Measurements from ENCODE around the gene NHERF2. TPM values are rescaled to one million over a fixed set of nuclear protein-coding genes. Genes with fewer than 3 reads are reported as not detected.

The NHERF2 gene
- 100 to 1,000 TPM; 140 to 177 (median 152) TPM for total RNA-seq (2021; fragmentation: NEBNext Ultra II Directional; extraction: Animal tissue kit (Norgen Biotek cat#: 25700))
- long read RNA-seq, transcript SLC9A3R2-208 (6 exons, 1,199 nt), result major isoform, 27 of 40 reads
- long read RNA-seq, partial matches to known transcripts, result 1 of 40 reads
- long read RNA-seq, other reads (novel, unspliced or antisense), result 7 of 40 reads

- peak within 1 kb of the TSS; percentile 72 for H3K27ac Mint-ChIP-seq
- no peak for TF ChIP-seq CTCF (IDR thresholded peaks at IDR 0.05)
- peaks cover 34% of the 10 kb centered on the region for H3K4me1 Mint-ChIP-seq (ENCODE audit: low read depth)
- no peaks in the 10 kb centered on the region for H3K36me3 Mint-ChIP-seq (ENCODE audit: low read depth)
- no peak for DNase-seq
- H3K9me3 Mint-ChIP-seq, result no peaks in the 10 kb centered on the region
- H3K27me3 Mint-ChIP-seq (ENCODE audit: insufficient read depth), result peaks cover 5% of the 10 kb centered on the region
- peak within 1 kb of the TSS; percentile 93 for H3K4me3 Mint-ChIP-seq
Observed at GRCh38 chr16:2026461-2027023, at the start of gene NHERF2. Gene NHERF2, plus strand, starts transcription at chr16:2026902. Its CDS starts 104 bp downstream, at chr16:2027006.

- Mint-ChIP-seq H3K36me3 (ENCODE audit: low read depth) (no peaks in the 10 kb centered on the region), H3K27ac (no peak overlapping the region), H3K4me3 (no peak overlapping the region), H3K9me3 (no peaks in the 10 kb centered on the region), H3K27me3 (ENCODE audit: insufficient read depth) (peaks cover 6% of the 10 kb centered on the region; the same call in 1 of the 2 replicates), H3K4me1 (ENCODE audit: low read depth) (peaks cover 7% of the 10 kb centered on the region)
- no peak for TF ChIP-seq CTCF (IDR thresholded peaks at IDR 0.05)
- no peak for DNase-seq
Observed at GRCh38 chr16:1976951-1977874, 49.5 kb upstream of the NHERF2 start.

- DNase-seq, result no peak
- Mint-ChIP-seq H3K27me3 (ENCODE audit: insufficient read depth) (peaks cover 8% of the 10 kb centered on the region), H3K36me3 (ENCODE audit: low read depth) (no peaks in the 10 kb centered on the region), H3K27ac (no peak overlapping the region), H3K4me3 (no peak overlapping the region), H3K9me3 (no peaks in the 10 kb centered on the region), H3K4me1 (ENCODE audit: low read depth) (peaks cover 4% of the 10 kb centered on the region)
- no peak for TF ChIP-seq CTCF (IDR thresholded peaks at IDR 0.05)
Observed at GRCh38 chr16:1977875-1978268, 48.8 kb upstream of the NHERF2 start.

GRCh38 chr16:1978476-1979120 is 48.1 kb upstream of the NHERF2 start:
- H3K27me3 Mint-ChIP-seq (ENCODE audit: insufficient read depth), result peaks cover 8% of the 10 kb centered on the region
- H3K4me3 Mint-ChIP-seq, result no peak overlapping the region
- no peak overlapping the region for H3K27ac Mint-ChIP-seq
- DNase-seq, result no peak
- TF ChIP-seq CTCF (IDR thresholded peaks at IDR 0.05), result no peak
- peaks cover 6% of the 10 kb centered on the region; the same call in 1 of the 2 replicates for H3K4me1 Mint-ChIP-seq (ENCODE audit: low read depth)
- no peaks in the 10 kb centered on the region for H3K36me3 Mint-ChIP-seq (ENCODE audit: low read depth)
- no peaks in the 10 kb centered on the region for H3K9me3 Mint-ChIP-seq

- Mint-ChIP-seq H3K27me3 (ENCODE audit: insufficient read depth) (peaks cover 9% of the 10 kb centered on the region), H3K4me3 (no peak overlapping the region), H3K36me3 (ENCODE audit: low read depth) (no peaks in the 10 kb centered on the region), H3K4me1 (ENCODE audit: low read depth) (peaks cover 6% of the 10 kb centered on the region; the same call in 1 of the 2 replicates), H3K9me3 (no peaks in the 10 kb centered on the region), H3K27ac (no peak overlapping the region)
- DNase-seq, result no peak
- no peak for TF ChIP-seq CTCF (IDR thresholded peaks at IDR 0.05)
Observed at GRCh38 chr16:1979271-1980029, 47.3 kb upstream of the NHERF2 start.

Data from HFFc6 (cell line).